HepG2 (cell line): ENCODE data around the gene EFCAB14. TPM values are rescaled to one million over a fixed set of nuclear protein-coding genes. Genes with fewer than 3 reads are reported as not detected.

Experiments
- ZBTB1 ChIP-seq: sonication (generic); formaldehyde crosslinking; IDR thresholded peaks from 2 replicates; pipeline ENCODE4 v1.4.0; 2020; ENCODE audit warnings: missing genetic modification reagents, borderline replicate concordance
- ZFP62 ChIP-seq: sonication (generic); formaldehyde crosslinking; IDR thresholded peaks from 2 replicates; pipeline ENCODE4 v1.4.0; 2020; ENCODE audit warnings: missing genetic modification reagents
- ZMAT3 ChIP-seq: sonication (generic); formaldehyde crosslinking; conservative IDR thresholded peaks from 2 replicates; pipeline ENCODE4 v1.7.0; 2021; ENCODE audit warnings: missing genetic modification reagents
- ZNF225 ChIP-seq: sonication (generic); formaldehyde crosslinking; IDR thresholded peaks from 2 replicates; pipeline ENCODE4 v1.4.0; 2020; ENCODE audit warnings: mild to moderate bottlenecking, missing genetic modification reagents
- ZNF382 ChIP-seq: sonication (generic); formaldehyde crosslinking; IDR thresholded peaks from 2 replicates; pipeline ENCODE4 v1.5.0; 2020; ENCODE audit warnings: missing genetic modification reagents, mild to moderate bottlenecking, borderline replicate concordance
- ZNF441 ChIP-seq: sonication (generic); formaldehyde crosslinking; IDR thresholded peaks from 2 replicates; pipeline ENCODE4 v1.7.0; 2021; ENCODE audit warnings: missing genetic modification reagents, borderline replicate concordance
- ZNF460 ChIP-seq: sonication (generic); formaldehyde crosslinking; IDR thresholded peaks from 2 replicates; pipeline ENCODE4 v1.5.1; 2020; ENCODE audit warnings: missing genetic modification reagents, mild to moderate bottlenecking, borderline replicate concordance
- ZNF550 ChIP-seq: sonication (generic); formaldehyde crosslinking; IDR thresholded peaks from 2 replicates; pipeline ENCODE4 v1.4.0; 2020; ENCODE audit warnings: mild to moderate bottlenecking, missing genetic modification reagents, borderline replicate concordance
- ZNF567 ChIP-seq: sonication (generic); formaldehyde crosslinking; IDR thresholded peaks from 2 replicates; pipeline ENCODE4 v1.8.1; 2023; ENCODE audit warnings: mild to moderate bottlenecking, missing genetic modification reagents, borderline replicate concordance
- ZNF644 ChIP-seq: IDR thresholded peaks from 2 replicates; pipeline ENCODE4 v1.6.1; 2016; ENCODE audit warnings: low read depth
- ZNF790 ChIP-seq: sonication (generic); formaldehyde crosslinking; IDR thresholded peaks from 2 replicates; pipeline ENCODE4 v1.8.0; 2022; ENCODE audit warnings: missing genetic modification reagents, mild to moderate bottlenecking, borderline replicate concordance
- polyA plus RNA-seq, 8 experiments: library from polyadenylated mRNA; depleted of rRNA in 3 of 8; stranded (reverse) in 7 of 8; unstranded in 1 of 8; fragments of >200 nt; fragmentation: Illumina TruSeq in 4 of 8; extraction: Trizol in 4 of 8; gene quantifications; 2 replicates each; pipeline versions ENCODE4 v1.2.1 to v1.2.3, GENCODE V29; 2011 to 2016; ENCODE audit warnings: low read depth in 4 of 8, missing spikeins in 1 of 8, mixed read lengths in 1 of 8; ENCODE audit not compliant: insufficient read depth in 1 of 8
- total RNA-seq, 5 experiments: library from RNA; depleted of rRNA; stranded (reverse); fragments of >200 nt; fragmentation: Illumina TruSeq; extraction: Trizol; gene quantifications; 2 replicates each; pipeline ENCODE4 v1.2.3, GENCODE V29; 2016; ENCODE audit warnings: low read depth in 1 of 5
- TF ChIP-seq, protein P1 (sequence below): sonication (generic); formaldehyde crosslinking; IDR thresholded peaks from one replicate; pipeline ENCODE4 v1.5.1; 2020; ENCODE audit warnings: mild to moderate bottlenecking, missing genetic modification reagents; ENCODE audit errors: not compliant biosample characterization
- TF ChIP-seq, protein P2 (sequence below): sonication (generic); formaldehyde crosslinking; conservative IDR thresholded peaks from 2 replicates; pipeline ENCODE4 v1.8.1; 2023; ENCODE audit warnings: missing genetic modification reagents
- TF ChIP-seq, protein P3 (sequence below): IDR thresholded peaks from 2 replicates; pipeline ENCODE4 v1.6.1; 2012; ENCODE audit warnings: inconsistent platforms
- TF ChIP-seq, protein P4 (sequence below): sonication (generic); formaldehyde crosslinking; IDR thresholded peaks from 2 replicates; pipeline ENCODE4 v1.4.0; 2020; ENCODE audit warnings: missing genetic modification reagents
- TF ChIP-seq, protein P5 (sequence below): sonication (generic); formaldehyde crosslinking; IDR thresholded peaks from 2 replicates; pipeline ENCODE4 v1.8.0; 2022; ENCODE audit warnings: mild to moderate bottlenecking, missing genetic modification reagents, moderate library complexity

Gene EFCAB14
- total and polyA plus RNA-seq, 2 of the 13 experiments (the other 11 are each of a cell fraction or from before 2014, with no cell fraction given) = 13.4 to 17.9 TPM

DNA sequence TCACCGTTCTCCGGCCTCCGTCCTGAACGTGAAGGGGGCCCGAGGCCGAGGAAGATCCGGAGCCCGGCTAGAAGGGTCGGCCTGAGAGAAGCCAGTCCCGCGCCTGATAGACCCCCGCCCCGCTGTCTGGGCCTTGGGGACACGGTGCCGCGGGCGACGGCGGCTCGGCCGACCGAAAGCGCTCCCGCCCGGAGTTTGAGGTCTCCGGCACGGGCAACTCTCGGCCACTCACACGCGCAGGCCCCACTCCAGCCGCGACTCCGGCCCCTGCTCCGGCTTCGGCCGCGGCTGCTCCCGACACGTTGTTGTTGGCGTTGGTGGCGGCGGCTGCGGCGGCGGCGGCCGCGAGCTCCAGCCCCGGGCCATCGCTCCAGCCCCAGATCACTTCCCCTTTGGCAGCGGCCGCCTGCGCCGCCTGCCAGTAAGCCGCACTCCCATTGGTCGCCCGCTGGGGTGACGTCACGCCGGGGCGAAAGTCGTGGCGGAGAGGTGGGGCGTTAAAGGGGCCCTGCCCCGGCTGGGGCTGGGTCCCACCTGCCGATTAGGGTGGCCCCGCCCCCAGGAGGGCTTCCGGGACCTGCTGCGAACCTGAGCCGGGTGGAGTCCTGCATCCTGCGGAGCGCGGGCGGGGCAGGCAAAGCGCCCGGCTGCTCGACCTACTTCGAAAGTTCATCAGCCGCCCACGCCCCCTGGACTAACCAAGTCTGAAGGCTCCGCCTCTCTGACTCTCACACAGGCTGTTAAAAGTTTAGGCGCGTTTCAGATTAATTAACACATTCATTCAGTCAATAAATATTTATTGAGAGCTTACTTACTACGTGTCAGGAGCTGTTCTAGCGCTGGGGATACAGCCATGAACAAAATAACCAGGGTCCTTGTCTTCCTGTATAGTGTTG, at the start of gene EFCAB14 (continued):
- TF ChIP-seq, protein P1, sequence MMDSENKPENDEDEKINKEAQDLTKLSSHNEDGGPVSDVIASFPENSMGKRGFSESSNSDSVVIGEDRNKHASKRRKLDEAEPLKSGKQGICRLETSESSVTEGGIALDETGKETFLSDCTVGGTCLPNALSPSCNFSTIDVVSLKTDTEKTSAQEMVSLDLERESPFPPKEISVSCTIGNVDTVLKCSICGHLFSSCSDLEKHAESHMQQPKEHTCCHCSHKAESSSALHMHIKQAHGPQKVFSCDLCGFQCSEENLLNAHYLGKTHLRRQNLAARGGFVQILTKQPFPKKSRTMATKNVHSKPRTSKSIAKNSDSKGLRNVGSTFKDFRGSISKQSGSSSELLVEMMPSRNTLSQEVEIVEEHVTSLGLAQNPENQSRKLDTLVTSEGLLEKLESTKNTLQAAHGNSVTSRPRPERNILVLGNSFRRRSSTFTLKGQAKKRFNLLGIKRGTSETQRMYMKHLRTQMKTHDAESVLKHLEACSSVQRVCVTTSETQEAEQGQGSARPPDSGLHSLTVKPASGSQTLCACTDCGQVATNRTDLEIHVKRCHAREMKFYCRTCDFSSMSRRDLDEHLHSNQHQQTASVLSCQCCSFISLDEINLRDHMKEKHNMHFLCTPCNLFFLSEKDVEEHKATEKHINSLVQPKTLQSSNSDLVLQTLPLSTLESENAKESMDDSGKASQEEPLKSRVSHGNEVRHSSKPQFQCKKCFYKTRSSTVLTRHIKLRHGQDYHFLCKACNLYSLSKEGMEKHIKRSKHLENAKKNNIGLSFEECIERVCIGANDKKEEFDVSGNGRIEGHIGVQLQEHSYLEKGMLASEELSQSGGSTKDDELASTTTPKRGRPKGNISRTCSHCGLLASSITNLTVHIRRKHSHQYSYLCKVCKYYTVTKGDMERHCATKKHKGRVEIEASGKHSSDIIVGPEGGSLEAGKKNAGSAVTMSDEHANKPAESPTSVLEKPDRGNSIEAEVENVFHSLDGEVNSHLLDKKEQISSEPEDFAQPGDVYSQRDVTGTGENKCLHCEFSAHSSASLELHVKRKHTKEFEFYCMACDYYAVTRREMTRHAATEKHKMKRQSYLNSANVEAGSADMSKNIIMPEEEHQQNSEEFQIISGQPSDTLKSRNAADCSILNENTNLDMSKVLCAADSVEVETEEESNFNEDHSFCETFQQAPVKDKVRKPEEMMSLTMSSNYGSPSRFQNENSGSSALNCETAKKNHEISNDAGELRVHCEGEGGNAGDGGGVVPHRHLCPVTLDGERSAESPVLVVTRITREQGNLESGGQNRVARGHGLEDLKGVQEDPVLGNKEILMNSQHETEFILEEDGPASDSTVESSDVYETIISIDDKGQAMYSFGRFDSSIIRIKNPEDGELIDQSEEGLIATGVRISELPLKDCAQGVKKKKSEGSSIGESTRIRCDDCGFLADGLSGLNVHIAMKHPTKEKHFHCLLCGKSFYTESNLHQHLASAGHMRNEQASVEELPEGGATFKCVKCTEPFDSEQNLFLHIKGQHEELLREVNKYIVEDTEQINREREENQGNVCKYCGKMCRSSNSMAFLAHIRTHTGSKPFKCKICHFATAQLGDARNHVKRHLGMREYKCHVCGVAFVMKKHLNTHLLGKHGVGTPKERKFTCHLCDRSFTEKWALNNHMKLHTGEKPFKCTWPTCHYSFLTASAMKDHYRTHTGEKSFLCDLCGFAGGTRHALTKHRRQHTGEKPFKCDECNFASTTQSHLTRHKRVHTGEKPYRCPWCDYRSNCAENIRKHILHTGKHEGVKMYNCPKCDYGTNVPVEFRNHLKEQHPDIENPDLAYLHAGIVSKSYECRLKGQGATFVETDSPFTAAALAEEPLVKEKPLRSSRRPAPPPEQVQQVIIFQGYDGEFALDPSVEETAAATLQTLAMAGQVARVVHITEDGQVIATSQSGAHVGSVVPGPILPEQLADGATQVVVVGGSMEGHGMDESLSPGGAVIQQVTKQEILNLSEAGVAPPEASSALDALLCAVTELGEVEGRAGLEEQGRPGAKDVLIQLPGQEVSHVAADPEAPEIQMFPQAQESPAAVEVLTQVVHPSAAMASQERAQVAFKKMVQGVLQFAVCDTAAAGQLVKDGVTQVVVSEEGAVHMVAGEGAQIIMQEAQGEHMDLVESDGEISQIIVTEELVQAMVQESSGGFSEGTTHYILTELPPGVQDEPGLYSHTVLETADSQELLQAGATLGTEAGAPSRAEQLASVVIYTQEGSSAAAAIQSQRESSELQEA (CRISPR knock-in tag) = peak; percentile 44
- TF ChIP-seq ZNF460 (CRISPR knock-in tag) (no peak), ZNF550 (no peak), ZNF644 (CRISPR knock-in tag) (no peak), ZFP62 (no peak), ZNF382 (CRISPR knock-in tag) (no peak), ZNF567 (CRISPR knock-in tag) (no peak), ZNF225 (CRISPR knock-in tag) (peak; percentile 48; the same call in 1 of the 2 replicates), ZNF441 (CRISPR knock-in tag) (no peak), ZBTB1 (CRISPR knock-in tag) (no peak), ZMAT3 (CRISPR knock-in tag) (peak; percentile 40; the same call in 1 of the 2 replicates), ZNF790 (CRISPR knock-in tag) (0 out of 2 replicates have a peak, but pooled peaks have one; percentile 23)
- TF ChIP-seq, protein P2, sequence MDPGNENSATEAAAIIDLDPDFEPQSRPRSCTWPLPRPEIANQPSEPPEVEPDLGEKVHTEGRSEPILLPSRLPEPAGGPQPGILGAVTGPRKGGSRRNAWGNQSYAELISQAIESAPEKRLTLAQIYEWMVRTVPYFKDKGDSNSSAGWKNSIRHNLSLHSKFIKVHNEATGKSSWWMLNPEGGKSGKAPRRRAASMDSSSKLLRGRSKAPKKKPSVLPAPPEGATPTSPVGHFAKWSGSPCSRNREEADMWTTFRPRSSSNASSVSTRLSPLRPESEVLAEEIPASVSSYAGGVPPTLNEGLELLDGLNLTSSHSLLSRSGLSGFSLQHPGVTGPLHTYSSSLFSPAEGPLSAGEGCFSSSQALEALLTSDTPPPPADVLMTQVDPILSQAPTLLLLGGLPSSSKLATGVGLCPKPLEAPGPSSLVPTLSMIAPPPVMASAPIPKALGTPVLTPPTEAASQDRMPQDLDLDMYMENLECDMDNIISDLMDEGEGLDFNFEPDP (CRISPR knock-in tag) = no peak
- TF ChIP-seq, protein P3, sequence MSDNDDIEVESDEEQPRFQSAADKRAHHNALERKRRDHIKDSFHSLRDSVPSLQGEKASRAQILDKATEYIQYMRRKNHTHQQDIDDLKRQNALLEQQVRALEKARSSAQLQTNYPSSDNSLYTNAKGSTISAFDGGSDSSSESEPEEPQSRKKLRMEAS = peak; percentile 57
- TF ChIP-seq, protein P4, sequence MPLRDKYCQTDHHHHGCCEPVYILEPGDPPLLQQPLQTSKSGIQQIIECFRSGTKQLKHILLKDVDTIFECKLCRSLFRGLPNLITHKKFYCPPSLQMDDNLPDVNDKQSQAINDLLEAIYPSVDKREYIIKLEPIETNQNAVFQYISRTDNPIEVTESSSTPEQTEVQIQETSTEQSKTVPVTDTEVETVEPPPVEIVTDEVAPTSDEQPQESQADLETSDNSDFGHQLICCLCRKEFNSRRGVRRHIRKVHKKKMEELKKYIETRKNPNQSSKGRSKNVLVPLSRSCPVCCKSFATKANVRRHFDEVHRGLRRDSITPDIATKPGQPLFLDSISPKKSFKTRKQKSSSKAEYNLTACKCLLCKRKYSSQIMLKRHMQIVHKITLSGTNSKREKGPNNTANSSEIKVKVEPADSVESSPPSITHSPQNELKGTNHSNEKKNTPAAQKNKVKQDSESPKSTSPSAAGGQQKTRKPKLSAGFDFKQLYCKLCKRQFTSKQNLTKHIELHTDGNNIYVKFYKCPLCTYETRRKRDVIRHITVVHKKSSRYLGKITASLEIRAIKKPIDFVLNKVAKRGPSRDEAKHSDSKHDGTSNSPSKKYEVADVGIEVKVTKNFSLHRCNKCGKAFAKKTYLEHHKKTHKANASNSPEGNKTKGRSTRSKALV = no peak
- TF ChIP-seq, protein P5, sequence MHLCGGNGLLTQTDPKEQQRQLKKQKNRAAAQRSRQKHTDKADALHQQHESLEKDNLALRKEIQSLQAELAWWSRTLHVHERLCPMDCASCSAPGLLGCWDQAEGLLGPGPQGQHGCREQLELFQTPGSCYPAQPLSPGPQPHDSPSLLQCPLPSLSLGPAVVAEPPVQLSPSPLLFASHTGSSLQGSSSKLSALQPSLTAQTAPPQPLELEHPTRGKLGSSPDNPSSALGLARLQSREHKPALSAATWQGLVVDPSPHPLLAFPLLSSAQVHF (CRISPR knock-in tag) = no peak
